Measurements from ENCODE around the gene GSDME.

The GSDME gene

GRCh38 chr7:24718977-24719491 is 38.2 kb downstream of the GSDME start:
- DNase-seq: no peak

- DNase-seq: no peak
Measured at GRCh38 chr7:24718431-24718831, 38.8 kb downstream of the GSDME start.

GRCh38 chr7:24717694-24718320 is 39.5 kb downstream of the GSDME start:
- DNase-seq: no peak

GRCh38 chr7:24717247-24717622 is 40.0 kb downstream of the GSDME start:
- no peak for DNase-seq

- DNase-seq: no peak
Measured at GRCh38 chr7:24716480-24717246, 40.6 kb downstream of the GSDME start.

GRCh38 chr7:24715661-24716479 is 41.4 kb downstream of the GSDME start:
- no peak for DNase-seq

- DNase-seq: no peak
Measured at GRCh38 chr7:24715171-24715570, 42.1 kb downstream of the GSDME start.

GRCh38 chr7:24714676-24715010 is 42.6 kb downstream of the GSDME start:
- DNase-seq: no peak

- no peak for DNase-seq
Measured at GRCh38 chr7:24713850-24714675, 43.2 kb downstream of the GSDME start.

GRCh38 chr7:24713039-24713793 is 44.0 kb downstream of the GSDME start:
- DNase-seq: no peak

GRCh38 chr7:24709585-24710360 is 47.5 kb downstream of the GSDME start:
- no peak for DNase-seq

- DNase-seq: no peak
Measured at GRCh38 chr7:24709051-24709450, 48.2 kb downstream of the GSDME start.

GRCh38 chr7:24707988-24708615 is 49.2 kb downstream of the GSDME start:
- no peak for DNase-seq

- DNase-seq: no peak
Measured at GRCh38 chr7:24706211-24707170, 50.8 kb downstream of the GSDME start.

- no peak for DNase-seq
Measured at GRCh38 chr7:24705461-24705954, 51.8 kb downstream of the GSDME start.

- no peak for DNase-seq
Measured at GRCh38 chr7:24704311-24704710, 53.0 kb downstream of the GSDME start.

GRCh38 chr7:24703296-24703695 is 54.0 kb downstream of the GSDME start:
- no peak for DNase-seq

GRCh38 chr7:24702755-24703154 is 54.5 kb downstream of the GSDME start:
- no peak for DNase-seq

All from NCI-H2171 (cell line).